MM.1S (cell line): ENCODE measurements around the gene NOL4L.

Experiments used
- EZH2 ChIP-seq: fragments of 300-600 bp; sonication (generic); optimal IDR thresholded peaks from 2 replicates; pipeline ENCODE3; 2017; ENCODE audit warnings: low read depth, mild to moderate bottlenecking, antibody characterized with exemption, low read length, mixed read lengths
- EZH2phosphoT487 ChIP-seq: fragments of 300-600 bp; sonication (generic); IDR thresholded peaks from 2 replicates; pipeline ENCODE4 v1.6.1; 2018; ENCODE audit warnings: antibody characterized with exemption, low read length
- TF ChIP-seq, protein P1 (sequence below): fragments of 300-600 bp; sonication (generic); IDR thresholded peaks from 2 replicates; pipeline ENCODE4 v1.5.1; 2016; ENCODE audit warnings: antibody characterized with exemption, low read length, mixed read lengths

DNA sequence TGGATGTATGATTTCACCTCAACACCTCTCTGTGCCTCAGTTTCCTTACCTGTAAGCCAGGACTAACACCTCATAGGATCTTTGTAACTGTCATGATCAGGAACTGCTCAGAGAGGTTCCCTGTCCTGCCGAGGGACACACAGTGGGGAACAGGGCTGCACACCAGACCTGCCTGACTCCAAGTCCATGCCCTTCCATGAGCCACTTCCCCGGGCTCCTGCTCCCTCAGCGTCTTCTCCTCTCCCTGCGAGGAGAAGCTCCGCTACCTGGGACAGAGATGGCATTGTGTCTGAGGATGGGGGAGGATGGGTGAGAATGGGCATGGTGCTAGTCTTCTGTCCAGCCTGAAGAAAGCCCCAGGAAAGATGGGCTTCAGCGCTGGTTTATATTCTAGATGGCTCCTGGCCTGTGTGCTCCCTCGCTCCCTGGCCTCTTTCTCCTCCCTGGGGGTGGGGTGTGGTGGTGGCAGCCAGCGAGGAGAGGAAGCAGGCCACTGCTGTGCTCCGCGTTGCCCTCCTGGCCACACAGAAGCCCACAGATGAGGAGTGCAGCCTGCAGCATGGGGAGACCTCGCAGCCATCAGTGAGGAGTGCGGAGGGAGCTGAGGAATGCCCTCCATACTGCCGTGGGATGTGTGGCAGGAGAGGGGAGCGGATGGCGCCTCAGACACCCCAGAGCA lies 67.1 kb downstream of the NOL4L start:
- TF ChIP-seq, protein P1, sequence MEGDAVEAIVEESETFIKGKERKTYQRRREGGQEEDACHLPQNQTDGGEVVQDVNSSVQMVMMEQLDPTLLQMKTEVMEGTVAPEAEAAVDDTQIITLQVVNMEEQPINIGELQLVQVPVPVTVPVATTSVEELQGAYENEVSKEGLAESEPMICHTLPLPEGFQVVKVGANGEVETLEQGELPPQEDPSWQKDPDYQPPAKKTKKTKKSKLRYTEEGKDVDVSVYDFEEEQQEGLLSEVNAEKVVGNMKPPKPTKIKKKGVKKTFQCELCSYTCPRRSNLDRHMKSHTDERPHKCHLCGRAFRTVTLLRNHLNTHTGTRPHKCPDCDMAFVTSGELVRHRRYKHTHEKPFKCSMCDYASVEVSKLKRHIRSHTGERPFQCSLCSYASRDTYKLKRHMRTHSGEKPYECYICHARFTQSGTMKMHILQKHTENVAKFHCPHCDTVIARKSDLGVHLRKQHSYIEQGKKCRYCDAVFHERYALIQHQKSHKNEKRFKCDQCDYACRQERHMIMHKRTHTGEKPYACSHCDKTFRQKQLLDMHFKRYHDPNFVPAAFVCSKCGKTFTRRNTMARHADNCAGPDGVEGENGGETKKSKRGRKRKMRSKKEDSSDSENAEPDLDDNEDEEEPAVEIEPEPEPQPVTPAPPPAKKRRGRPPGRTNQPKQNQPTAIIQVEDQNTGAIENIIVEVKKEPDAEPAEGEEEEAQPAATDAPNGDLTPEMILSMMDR, result no peak
- TF ChIP-seq EZH2 (no peak), EZH2phosphoT487 (no peak)
